ENCODE measurements around the gene TRAPPC2B.
"Not testable (repeated sequence)": the region's sequence is repeated elsewhere in the genome, so short reads cannot be mapped to it uniquely, and the experiment has no call there.

The TRAPPC2B gene

DNA sequence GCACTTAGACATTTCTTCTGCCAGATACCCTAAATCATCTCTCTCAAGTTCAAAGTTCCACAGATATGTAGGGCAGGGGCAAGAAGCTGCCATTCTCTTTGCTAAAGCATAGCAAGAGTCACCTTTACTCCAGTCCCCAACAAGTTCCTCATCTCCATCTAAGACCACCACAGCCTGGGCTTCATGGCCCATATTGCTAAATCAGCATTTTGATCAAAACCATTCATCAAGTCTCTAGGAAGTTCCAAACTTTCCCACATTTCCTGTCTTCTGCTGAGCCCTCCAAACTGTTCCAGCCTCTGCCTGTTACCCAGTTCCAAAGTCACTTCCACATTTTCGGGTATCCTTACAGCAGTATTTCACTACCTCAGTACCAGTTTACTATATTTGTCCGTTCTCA, 11.3 kb downstream of the TRAPPC2B start:
- DNase-seq, result not testable (repeated sequence)

DNA sequence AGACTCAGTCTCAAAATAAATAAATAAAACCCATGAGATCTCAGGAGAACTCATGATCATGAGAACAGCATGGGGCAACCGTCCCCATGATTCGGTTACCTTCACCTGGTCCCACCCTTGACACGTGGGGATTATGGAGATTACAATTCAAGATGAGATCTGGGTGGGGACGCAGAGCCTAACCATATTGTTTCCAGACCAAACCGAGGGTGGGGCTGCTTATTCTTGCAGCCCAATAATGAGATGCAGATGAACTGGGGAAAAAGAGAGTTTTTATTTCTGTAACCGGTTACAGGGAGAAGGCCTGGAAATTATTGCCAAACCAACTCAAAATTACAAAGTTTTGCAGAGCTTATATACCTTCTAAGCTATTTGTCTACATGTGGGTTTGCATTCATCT, 12.8 kb downstream of the TRAPPC2B start:
- no peak for DNase-seq

DNA sequence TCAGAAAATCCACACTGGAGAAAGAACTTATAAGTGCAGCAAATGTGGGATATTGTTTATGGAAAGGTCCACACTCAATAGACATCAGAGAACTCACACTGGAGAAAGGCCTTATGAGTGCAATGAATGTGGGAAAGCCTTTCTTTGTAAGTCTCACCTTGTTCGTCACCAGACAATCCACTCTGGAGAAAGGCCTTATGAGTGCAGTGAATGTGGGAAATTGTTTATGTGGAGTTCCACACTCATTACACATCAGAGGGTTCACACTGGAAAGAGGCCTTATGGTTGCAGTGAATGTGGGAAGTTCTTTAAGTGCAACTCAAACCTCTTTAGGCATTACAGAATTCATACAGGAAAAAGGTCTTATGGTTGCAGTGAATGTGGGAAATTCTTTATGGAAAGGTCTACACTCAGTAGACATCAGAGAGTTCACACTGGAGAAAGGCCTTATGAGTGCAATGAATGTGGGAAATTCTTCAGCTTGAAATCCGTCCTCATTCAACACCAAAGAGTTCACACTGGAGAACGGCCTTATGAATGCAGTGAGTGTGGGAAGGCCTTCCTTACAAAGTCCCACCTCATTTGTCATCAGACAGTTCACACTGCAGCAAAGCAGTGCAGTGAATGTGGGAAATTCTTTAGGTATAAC, 14.3 kb downstream of the TRAPPC2B start:
- DNase-seq, result no peak

- no peak for DNase-seq
Observed at GRCh38 chr19:57380923-57381322, 17.6 kb downstream of the TRAPPC2B start.

DNA sequence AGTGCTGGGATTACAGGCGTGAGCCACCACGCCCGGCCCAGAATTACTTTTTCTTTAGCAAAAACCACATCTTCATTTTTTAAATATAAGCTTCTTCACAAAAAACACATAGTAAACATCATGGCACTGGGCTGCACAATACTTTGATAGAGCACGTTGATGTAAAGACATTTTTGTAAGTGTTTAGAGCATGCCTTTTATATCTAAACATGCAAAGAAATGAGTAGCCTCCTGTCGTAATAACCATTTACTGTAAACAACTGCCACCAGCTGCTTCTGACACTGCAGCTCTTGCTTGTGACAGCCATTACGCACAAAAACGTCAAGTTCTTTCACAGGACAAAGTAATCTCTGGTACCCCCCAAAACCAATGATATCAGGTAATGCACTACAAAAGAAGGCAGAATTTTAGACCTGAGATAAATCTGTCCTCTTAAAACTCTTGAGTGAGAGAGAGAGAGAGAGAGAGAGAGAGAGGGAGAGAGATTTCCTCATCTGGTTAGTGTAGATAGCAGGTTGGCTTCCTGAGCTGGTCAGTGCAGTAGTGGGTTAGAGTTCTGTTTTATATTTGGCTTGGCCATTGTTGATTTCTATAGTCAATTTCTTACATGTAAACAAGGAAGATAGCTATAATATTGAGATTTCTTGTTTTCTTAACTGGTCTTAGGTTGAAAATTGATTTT, 19.6 kb downstream of the TRAPPC2B start:
- DNase-seq, result no peak

GRCh38 chr19:57389194-57389729, 25.9 kb downstream of the TRAPPC2B start:
- no peak for DNase-seq

DNA sequence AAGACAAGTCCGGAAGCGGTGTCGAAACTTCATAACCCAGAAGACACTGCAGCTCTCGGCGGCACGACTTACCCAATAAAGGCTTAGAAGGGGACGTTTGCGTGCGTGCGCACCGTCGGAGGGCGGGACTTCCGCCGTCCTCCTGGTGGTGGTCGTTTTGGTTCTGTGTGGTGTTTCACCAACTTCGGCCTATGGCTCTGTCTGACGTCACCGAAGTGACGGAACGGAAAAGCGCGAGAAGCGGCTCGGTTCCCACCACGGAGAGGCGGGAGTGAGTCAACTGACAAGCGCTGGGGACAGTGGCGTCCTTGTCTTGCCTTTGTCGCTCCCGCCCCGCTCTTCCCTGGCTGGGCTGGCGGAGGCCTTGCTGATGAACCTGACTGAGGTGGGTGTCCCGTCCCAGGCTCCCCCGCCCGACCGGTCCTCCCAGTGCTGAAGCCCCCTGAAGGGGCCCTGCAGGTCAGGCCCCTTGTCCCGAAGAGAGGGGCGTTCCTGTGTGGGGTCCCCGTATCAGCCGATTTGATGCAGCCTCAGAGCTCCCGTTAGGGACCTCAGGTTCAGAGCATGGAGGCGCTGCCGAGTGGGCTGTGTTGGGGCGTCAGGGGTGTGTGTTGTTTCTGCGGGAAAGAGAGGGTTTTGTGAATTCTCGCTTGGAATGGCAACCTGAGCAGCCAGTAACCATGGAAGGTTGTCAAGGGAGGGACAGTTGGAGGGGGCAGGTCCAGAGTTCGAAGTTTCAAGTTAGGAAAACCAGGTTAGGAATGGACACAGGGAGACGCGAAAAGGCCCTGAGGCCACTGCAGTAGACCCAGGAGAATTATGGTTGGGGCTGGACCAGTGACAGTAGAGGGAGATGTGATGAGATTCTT, 26.6 kb downstream of the TRAPPC2B start, which contains the start of gene ZNF548:
Gene ZNF548 (plus strand): TSS at position 125 of the 869 bp plus-strand sequence. CDS start 246 bp downstream, at position 371.
- DNase-seq, result peak; percentile 62 to 99 (median 94)

DNA sequence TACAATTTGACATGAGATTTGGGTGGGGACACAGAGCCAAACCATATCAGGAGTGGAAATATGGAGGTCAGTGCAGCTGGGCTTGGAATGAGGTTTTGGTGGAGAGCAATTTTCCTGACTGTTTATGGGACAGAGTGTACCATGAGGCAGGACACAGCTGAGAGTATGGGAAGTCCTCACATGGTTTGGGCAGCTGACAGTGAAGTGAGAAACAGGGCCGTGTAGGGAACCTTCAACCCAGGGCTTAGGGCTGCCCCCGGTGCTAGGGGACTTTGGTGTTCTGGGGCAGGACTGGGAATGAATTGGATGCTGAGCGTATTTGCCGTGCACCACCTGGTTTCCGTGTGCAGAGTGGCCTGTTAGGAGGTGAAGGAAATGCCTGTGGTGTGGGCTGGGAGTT, 32.4 kb downstream of the TRAPPC2B start:
- DNase-seq, result no peak

- no peak for DNase-seq
Observed at GRCh38 chr19:57398868-57399267, 35.5 kb downstream of the TRAPPC2B start.

- DNase-seq, result no peak
Observed at GRCh38 chr19:57403737-57404563, 40.6 kb downstream of the TRAPPC2B start.

DNA sequence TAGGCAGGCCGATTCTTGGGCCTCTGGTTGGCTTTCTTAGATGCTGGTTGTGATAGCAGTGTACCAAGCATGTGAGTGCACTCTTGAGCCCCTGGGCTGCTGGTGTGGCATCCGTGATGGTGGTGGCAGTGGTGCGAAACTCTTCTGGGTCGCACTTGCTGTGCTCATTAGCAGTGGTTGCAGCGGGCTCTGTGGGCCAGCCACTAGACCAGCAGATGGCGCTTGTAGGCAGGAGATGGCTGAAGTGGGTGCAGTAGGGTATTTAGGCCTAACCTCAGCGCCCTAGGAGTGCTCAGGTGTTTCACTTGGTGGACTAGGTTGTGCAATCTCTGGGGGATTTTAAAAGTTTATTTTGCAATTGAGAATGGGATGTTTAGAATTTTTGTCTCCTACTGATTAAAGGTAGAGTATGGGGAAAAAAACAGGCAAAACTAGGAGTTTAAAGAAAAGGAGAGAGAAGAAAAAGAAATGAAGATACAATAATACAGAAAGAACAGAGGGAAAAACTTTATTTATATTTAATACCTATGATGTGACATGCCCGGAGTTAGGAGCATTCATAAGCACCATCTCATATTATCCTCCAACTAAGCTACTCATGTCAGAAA, 43.3 kb downstream of the TRAPPC2B start:
- peak in 5 of 14 donors; percentile 1 to 10 (median 5) for DNase-seq

GRCh38 chr19:57410877-57411671, 47.7 kb downstream of the TRAPPC2B start, which contains the start of gene ZNF17:
ZNF17 (plus strand) TSS chr19:57411161; CDS start chr19:57413616, 2,455 bp downstream.
- peak; percentile 12 to 92 (median 85) for DNase-seq

Measured in C1 segment of cervical spinal cord (tissue), 14 donors.